SK-N-SH (cell line): ENCODE measurements around the gene ADAMTS16. TPM values are rescaled to one million over a fixed set of nuclear protein-coding genes. Genes with fewer than 3 reads are reported as not detected.

Source experiments
- CTCF ChIA-PET: fragments of 300-600, 350-600 bp; formaldehyde crosslinking; extraction: SDS; loops from one replicate; lab custom pipeline; 2021; lab: Yijun Ruan, JAX
- POLR2A ChIA-PET: fragments of 350-600 bp; sonication (Branson Sonifier 250); formaldehyde crosslinking; extraction: SDS; loops from one replicate; lab custom pipeline; 2020; ENCODE audit warnings: antibody characterized with exemption, inconsistent platforms; lab: Yijun Ruan, JAX
- DNase-seq: peaks from one replicate; pipeline ENCODE4 v3.0.0; 2012
- H2AFZ ChIP-seq: fragments of 200-600 bp; sonication (generic); 2 replicates; pipeline ENCODE4 v1.8.1; 2016; ENCODE audit warnings: antibody characterized with exemption, mild to moderate bottlenecking, low read depth
- H3F3A ChIP-seq: fragments of 200-600 bp; sonication (generic); replicated peaks from 2 replicates; pipeline ENCODE3; 2016; ENCODE audit warnings: antibody characterized with exemption, mild to moderate bottlenecking; ENCODE audit not compliant: insufficient read depth
- H3K27ac ChIP-seq, 2 experiments: fragments of 200-500 bp in 1 of 2; fragments of 200-600 bp in 1 of 2; sonication (Bioruptor generic) in 1 of 2; sonication (generic), shearing (Covaris generic) in 1 of 2; 2 replicates each; pipeline versions ENCODE4 v1.5.1 to v1.6.1; 2014 to 2016; ENCODE audit warnings: low read depth in 2 of 2, inconsistent platforms in 1 of 2, low read length in 1 of 2, mild to moderate bottlenecking in 1 of 2, mixed read lengths in 1 of 2
- H3K27me3 ChIP-seq: fragments of 200-600 bp; sonication (generic), shearing (Covaris generic); 2 replicates; pipeline ENCODE4 v1.6.1; 2016; ENCODE audit warnings: mixed run types; ENCODE audit not compliant: insufficient read depth
- H3K36me3 ChIP-seq, 2 experiments: fragments of 200-500 bp in 1 of 2; fragments of 200-600 bp in 1 of 2; sonication (Bioruptor generic) in 1 of 2; sonication (generic) in 1 of 2; replicated peaks in 1 of 2; 2 replicates each; pipeline versions ENCODE3 to v1.5.1; 2014 to 2016; ENCODE audit warnings: low read length in 1 of 2, mild to moderate bottlenecking in 1 of 2; ENCODE audit not compliant: insufficient read depth in 2 of 2, control insufficient read depth in 1 of 2
- H3K4me1 ChIP-seq, 2 experiments: fragments of 200-500 bp in 1 of 2; fragments of 200-600 bp in 1 of 2; sonication (Bioruptor generic) in 1 of 2; sonication (generic), shearing (Covaris generic) in 1 of 2; 2 replicates each; pipeline versions ENCODE4 v1.5.1 to v1.6.1; 2014 to 2016; ENCODE audit warnings: low read depth in 1 of 2, low read length in 1 of 2, mixed run types in 1 of 2; ENCODE audit not compliant: insufficient read depth in 2 of 2, control insufficient read depth in 1 of 2
- H3K4me2 ChIP-seq: fragments of 200-600 bp; sonication (generic), shearing (Covaris generic); 2 replicates; pipeline ENCODE4 v1.6.1; 2017; ENCODE audit warnings: mixed run types
- H3K4me3 ChIP-seq, 2 experiments: fragments of 200-500 bp in 1 of 2; fragments of 200-600 bp in 1 of 2; sonication (Bioruptor generic) in 1 of 2; sonication (generic), shearing (Covaris generic) in 1 of 2; 2 replicates each; pipeline versions ENCODE4 v1.5.1 to v1.8.1; 2014 to 2016; ENCODE audit warnings: low read depth in 2 of 2, inconsistent platforms in 1 of 2, low read length in 1 of 2, mild to moderate bottlenecking in 1 of 2, mixed read lengths in 1 of 2, moderate library complexity in 1 of 2
- H3K79me2 ChIP-seq: fragments of 200-600 bp; sonication (generic); 2 replicates; pipeline ENCODE4 v1.8.1; 2017; ENCODE audit warnings: mild to moderate bottlenecking; ENCODE audit not compliant: insufficient read depth
- H3K9ac ChIP-seq: fragments of 200-600 bp; sonication (generic); 2 replicates; pipeline ENCODE4 v1.6.1; 2017; ENCODE audit warnings: mixed run types
- H3K9me2 ChIP-seq: fragments of 200-600 bp; sonication (generic); 2 replicates; pipeline ENCODE4 v1.6.1; 2017; ENCODE audit warnings: mixed run types
- H3K9me3 ChIP-seq: fragments of 200-600 bp; sonication (generic); 2 replicates; pipeline ENCODE4 v1.6.1; 2017; ENCODE audit warnings: mixed run types, mild to moderate bottlenecking, moderate library complexity
- H4K20me1 ChIP-seq: fragments of 200-600 bp; sonication (generic); 2 replicates; pipeline ENCODE4 v1.6.1; 2017; ENCODE audit warnings: mild to moderate bottlenecking, mixed run types; ENCODE audit not compliant: insufficient read depth
- ELF1 ChIP-seq: IDR thresholded peaks from 2 replicates; pipeline ENCODE4 v1.4.0; 2012
- EZH2phosphoT487 ChIP-seq: fragments of 200-600 bp; sonication (generic); IDR thresholded peaks from 2 replicates; pipeline ENCODE4 v1.6.1; 2017; ENCODE audit warnings: low read depth, mixed run types, mild to moderate bottlenecking, antibody characterized with exemption, moderate library complexity, borderline replicate concordance
- FOXM1 ChIP-seq: IDR thresholded peaks from 2 replicates; pipeline ENCODE4 v1.4.0; 2012; ENCODE audit warnings: low read depth, mild to moderate bottlenecking
- RXRA ChIP-seq: IDR thresholded peaks from 2 replicates; pipeline ENCODE4 v1.4.0; 2012; ENCODE audit warnings: low read depth, mild to moderate bottlenecking, borderline replicate concordance
- SIN3A ChIP-seq: IDR thresholded peaks from 2 replicates; pipeline ENCODE4 v1.6.1; 2012; ENCODE audit warnings: low read depth, mild to moderate bottlenecking, low read length, moderate library complexity, borderline replicate concordance
- TAF1 ChIP-seq: IDR thresholded peaks from 2 replicates; pipeline ENCODE4 v1.6.1; 2012; ENCODE audit warnings: low read depth, mild to moderate bottlenecking, low read length, moderate library complexity, borderline replicate concordance
- WGBS: methylation state at CpG from one replicate; pipeline ENCODE4 v1.1.6; 2017; ENCODE audit warnings: low lambda C conversion rate; 5-methylcytosine and 5-hydroxymethylcytosine counted together
- polyA plus RNA-seq, 3 experiments: library from polyadenylated mRNA; depleted of rRNA; stranded (reverse); fragments of >200 nt; gene quantifications; 2 replicates each; pipeline ENCODE4 v1.2.3, GENCODE V29; 2012
- TF ChIP-seq, protein P1 (sequence below): fragments of 150-350 bp; IDR thresholded peaks from 2 replicates; pipeline ENCODE4 v1.6.1; 2017; ENCODE audit warnings: antibody characterized with exemption, low read length, low read depth, borderline replicate concordance
- TF ChIP-seq, protein P2 (sequence below): IDR thresholded peaks from 2 replicates; pipeline ENCODE4 v1.6.1; 2012; ENCODE audit warnings: mild to moderate bottlenecking, low read depth, low read length, moderate library complexity
- TF ChIP-seq, protein P3 (sequence below): IDR thresholded peaks from 2 replicates; pipeline ENCODE4 v1.4.0; 2012; ENCODE audit warnings: low read depth, borderline replicate concordance

Gene ADAMTS16
- polyA plus RNA-seq, 1 of the 3 experiments (the other 2 are of a cell fraction): not detected

DNA sequence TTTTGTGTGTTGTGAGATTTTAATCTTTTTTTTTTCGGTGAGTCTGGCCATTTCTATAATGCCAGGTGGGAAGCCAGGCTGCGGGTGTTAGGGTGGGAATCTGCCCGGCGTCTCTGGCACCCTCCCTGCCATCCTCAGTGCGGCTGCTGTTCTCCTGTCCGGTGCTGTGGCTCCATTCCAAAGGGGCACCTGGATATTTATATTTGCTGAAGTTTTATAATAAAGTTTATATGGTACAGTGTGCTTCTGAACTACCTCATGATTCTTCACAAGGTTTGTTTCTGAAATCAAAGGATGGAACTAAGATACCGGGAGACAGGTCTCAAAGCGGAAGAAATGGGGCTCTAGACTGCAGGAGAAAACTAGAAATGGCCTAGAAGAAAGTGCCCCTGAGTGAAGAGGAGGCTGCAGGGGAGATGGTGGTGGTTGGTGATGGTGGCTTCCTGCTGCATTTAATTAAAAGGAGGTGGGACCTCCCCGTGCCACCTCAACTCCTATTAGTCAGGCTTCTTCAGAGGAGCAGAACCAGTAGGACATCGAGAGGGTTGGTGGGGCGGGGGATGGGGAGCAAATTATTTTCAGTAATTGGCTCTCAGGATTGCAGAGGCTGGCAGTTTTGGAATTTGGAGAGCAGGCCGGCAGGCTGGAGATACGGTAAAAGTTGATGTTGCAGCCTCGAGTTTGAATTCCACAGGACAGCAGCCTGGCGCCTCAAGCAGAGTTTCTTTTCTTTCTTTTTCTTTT is 180.1 kb downstream of the ADAMTS16 start:
- no peaks in the 10 kb centered on the region for H3K9me2 ChIP-seq
- H3K4me1 ChIP-seq: peaks cover 9% of the 10 kb centered on the region in 2 experiments; a peak in 2 of 4 replicates
- no peak overlapping the region for H3K27ac ChIP-seq
- CTCF ChIA-PET: no interaction called here
- peaks cover 3% of the 10 kb centered on the region for H3F3A ChIP-seq
- TF ChIP-seq EZH2phosphoT487 (no peak), FOXM1 (no peak), ELF1 (no peak), TAF1 (no peak), RXRA (no peak)
- TF ChIP-seq, protein P1, sequence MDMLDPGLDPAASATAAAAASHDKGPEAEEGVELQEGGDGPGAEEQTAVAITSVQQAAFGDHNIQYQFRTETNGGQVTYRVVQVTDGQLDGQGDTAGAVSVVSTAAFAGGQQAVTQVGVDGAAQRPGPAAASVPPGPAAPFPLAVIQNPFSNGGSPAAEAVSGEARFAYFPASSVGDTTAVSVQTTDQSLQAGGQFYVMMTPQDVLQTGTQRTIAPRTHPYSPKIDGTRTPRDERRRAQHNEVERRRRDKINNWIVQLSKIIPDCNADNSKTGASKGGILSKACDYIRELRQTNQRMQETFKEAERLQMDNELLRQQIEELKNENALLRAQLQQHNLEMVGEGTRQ: no peak
- TF ChIP-seq, protein P2, sequence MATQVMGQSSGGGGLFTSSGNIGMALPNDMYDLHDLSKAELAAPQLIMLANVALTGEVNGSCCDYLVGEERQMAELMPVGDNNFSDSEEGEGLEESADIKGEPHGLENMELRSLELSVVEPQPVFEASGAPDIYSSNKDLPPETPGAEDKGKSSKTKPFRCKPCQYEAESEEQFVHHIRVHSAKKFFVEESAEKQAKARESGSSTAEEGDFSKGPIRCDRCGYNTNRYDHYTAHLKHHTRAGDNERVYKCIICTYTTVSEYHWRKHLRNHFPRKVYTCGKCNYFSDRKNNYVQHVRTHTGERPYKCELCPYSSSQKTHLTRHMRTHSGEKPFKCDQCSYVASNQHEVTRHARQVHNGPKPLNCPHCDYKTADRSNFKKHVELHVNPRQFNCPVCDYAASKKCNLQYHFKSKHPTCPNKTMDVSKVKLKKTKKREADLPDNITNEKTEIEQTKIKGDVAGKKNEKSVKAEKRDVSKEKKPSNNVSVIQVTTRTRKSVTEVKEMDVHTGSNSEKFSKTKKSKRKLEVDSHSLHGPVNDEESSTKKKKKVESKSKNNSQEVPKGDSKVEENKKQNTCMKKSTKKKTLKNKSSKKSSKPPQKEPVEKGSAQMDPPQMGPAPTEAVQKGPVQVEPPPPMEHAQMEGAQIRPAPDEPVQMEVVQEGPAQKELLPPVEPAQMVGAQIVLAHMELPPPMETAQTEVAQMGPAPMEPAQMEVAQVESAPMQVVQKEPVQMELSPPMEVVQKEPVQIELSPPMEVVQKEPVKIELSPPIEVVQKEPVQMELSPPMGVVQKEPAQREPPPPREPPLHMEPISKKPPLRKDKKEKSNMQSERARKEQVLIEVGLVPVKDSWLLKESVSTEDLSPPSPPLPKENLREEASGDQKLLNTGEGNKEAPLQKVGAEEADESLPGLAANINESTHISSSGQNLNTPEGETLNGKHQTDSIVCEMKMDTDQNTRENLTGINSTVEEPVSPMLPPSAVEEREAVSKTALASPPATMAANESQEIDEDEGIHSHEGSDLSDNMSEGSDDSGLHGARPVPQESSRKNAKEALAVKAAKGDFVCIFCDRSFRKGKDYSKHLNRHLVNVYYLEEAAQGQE: no peak
- TF ChIP-seq, protein P3, sequence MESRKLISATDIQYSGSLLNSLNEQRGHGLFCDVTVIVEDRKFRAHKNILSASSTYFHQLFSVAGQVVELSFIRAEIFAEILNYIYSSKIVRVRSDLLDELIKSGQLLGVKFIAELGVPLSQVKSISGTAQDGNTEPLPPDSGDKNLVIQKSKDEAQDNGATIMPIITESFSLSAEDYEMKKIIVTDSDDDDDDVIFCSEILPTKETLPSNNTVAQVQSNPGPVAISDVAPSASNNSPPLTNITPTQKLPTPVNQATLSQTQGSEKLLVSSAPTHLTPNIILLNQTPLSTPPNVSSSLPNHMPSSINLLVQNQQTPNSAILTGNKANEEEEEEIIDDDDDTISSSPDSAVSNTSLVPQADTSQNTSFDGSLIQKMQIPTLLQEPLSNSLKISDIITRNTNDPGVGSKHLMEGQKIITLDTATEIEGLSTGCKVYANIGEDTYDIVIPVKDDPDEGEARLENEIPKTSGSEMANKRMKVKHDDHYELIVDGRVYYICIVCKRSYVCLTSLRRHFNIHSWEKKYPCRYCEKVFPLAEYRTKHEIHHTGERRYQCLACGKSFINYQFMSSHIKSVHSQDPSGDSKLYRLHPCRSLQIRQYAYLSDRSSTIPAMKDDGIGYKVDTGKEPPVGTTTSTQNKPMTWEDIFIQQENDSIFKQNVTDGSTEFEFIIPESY: no peak
- H3K27me3 ChIP-seq: no peaks in the 10 kb centered on the region
- H4K20me1 ChIP-seq: no peaks in the 10 kb centered on the region
- no peak for DNase-seq
- no peak overlapping the region for H3K9ac ChIP-seq
- H3K4me2 ChIP-seq: no peak overlapping the region
- H3K79me2 ChIP-seq: no peaks in the 10 kb centered on the region
- no peaks in the 10 kb centered on the region for H3K36me3 ChIP-seq
- POLR2A ChIA-PET: no interaction called here
- H3K4me3 ChIP-seq: no peak overlapping the region
- no peaks in the 10 kb centered on the region for H3K9me3 ChIP-seq
- 83% methylated on average over 15 of the region's 15 CpGs for WGBS
- H2AFZ ChIP-seq: no peak overlapping the region

DNA sequence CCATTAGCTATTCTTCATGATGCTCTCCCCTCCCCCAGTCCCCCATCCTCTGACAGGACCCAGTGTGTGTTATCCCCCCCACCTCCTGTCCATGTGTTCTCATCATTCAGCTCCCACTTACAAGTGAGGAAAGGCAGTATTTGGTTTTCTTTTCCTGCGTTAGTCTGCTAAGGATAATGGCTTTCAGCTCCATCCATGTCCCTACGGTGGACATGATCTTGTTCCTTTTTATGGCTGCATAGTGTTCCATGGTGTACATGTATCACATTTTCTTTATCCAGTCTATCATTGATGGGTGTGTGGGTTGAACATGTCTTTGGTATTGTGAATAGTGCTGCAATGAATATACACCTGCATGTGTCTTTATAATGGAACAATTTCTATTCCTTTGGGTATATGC is 181.0 kb downstream of the ADAMTS16 start:
- CTCF ChIA-PET: interaction anchor here (1.4 kb wide), 1 partner anchor 23 kb away, joined by 5 read pairs; no protein-coding TSS in a partner anchor
- no peak overlapping the region for H3K27ac ChIP-seq
- POLR2A ChIA-PET: no interaction called here
- H3K27me3 ChIP-seq: no peaks in the 10 kb centered on the region
- H3F3A ChIP-seq: peaks cover under 1% of the 10 kb centered on the region
- TF ChIP-seq RXRA: no peak
- TF ChIP-seq SIN3A: no peak
- no peaks in the 10 kb centered on the region for H3K9me3 ChIP-seq
- no peak overlapping the region for H2AFZ ChIP-seq
- no peak overlapping the region for H3K9ac ChIP-seq
- H3K79me2 ChIP-seq: no peaks in the 10 kb centered on the region
- 85% methylated on average over 2 of the region's 2 CpGs for WGBS
- DNase-seq: no peak
- no peaks in the 10 kb centered on the region for H4K20me1 ChIP-seq
- no peak overlapping the region for H3K4me3 ChIP-seq
- H3K36me3 ChIP-seq: no peaks in the 10 kb centered on the region
- H3K4me2 ChIP-seq: no peak overlapping the region
- no peaks in the 10 kb centered on the region for H3K9me2 ChIP-seq
- H3K4me1 ChIP-seq: peaks cover 1 to 9% of the 10 kb centered on the region in 2 experiments; a peak in 1 of 4 replicates
